GM21786 (cell line): ENCODE measurements around the gene MAIP1.

ENCODE experiments used
- ATAC-seq: cut with Tn5 transposase; IDR thresholded peaks from one replicate; pipeline ENCODE4 v1.9.1; 2021; ENCODE audit not compliant: unreplicated experiment

Gene MAIP1

GRCh38 chr2:199946836-199947235 is 8.5 kb upstream of the MAIP1 start:
- no peak for ATAC-seq

- no peak for ATAC-seq
Measured at GRCh38 chr2:199950396-199950795, 5.0 kb upstream of the MAIP1 start.

GRCh38 chr2:199951023-199951422 is 4.4 kb upstream of the MAIP1 start:
- ATAC-seq: no peak

- peak; percentile 42 for ATAC-seq
Measured at GRCh38 chr2:199955007-199955338, 409 bp upstream of the MAIP1 start.

GRCh38 chr2:199956062-199956380 is 639 bp downstream of the MAIP1 start:
- ATAC-seq: no peak

- ATAC-seq: no peak
Measured at GRCh38 chr2:199958014-199958413, 2.6 kb downstream of the MAIP1 start.

GRCh38 chr2:199962203-199962602 is 6.8 kb downstream of the MAIP1 start:
- ATAC-seq: no peak

- no peak for ATAC-seq
Measured at GRCh38 chr2:199966405-199966804, 11.0 kb downstream of the MAIP1 start.

GRCh38 chr2:199966976-199967375 is 11.6 kb downstream of the MAIP1 start:
- ATAC-seq: no peak

- ATAC-seq: no peak
Measured at GRCh38 chr2:199968126-199968525, 12.7 kb downstream of the MAIP1 start.

- no peak for ATAC-seq
Measured at GRCh38 chr2:199972088-199972626, 16.8 kb downstream of the MAIP1 start.

GRCh38 chr2:199973703-199974102 is 18.3 kb downstream of the MAIP1 start:
- no peak for ATAC-seq

GRCh38 chr2:199975273-199975895 is 20.0 kb downstream of the MAIP1 start:
- ATAC-seq: no peak

GRCh38 chr2:199977984-199978415 is 22.6 kb downstream of the MAIP1 start:
- peak; percentile 87 for ATAC-seq

GRCh38 chr2:199979398-199979797 is 24.0 kb downstream of the MAIP1 start:
- no peak for ATAC-seq

GRCh38 chr2:199979832-199980628 is 24.6 kb downstream of the MAIP1 start:
- ATAC-seq: peak; percentile 27

GRCh38 chr2:199982126-199982843 is 26.9 kb downstream of the MAIP1 start:
- no peak for ATAC-seq

- ATAC-seq: no peak
Measured at GRCh38 chr2:199983534-199983933, 28.2 kb downstream of the MAIP1 start.

- ATAC-seq: no peak
Measured at GRCh38 chr2:199984159-199984558, 28.8 kb downstream of the MAIP1 start.

- ATAC-seq: no peak
Measured at GRCh38 chr2:199984755-199985154, 29.4 kb downstream of the MAIP1 start.

- peak; percentile 72 for ATAC-seq
Measured at GRCh38 chr2:199985625-199986207, 30.3 kb downstream of the MAIP1 start.
